ENCODE results near the gene MTREX. TPM values are rescaled to one million over a fixed set of nuclear protein-coding genes. Genes with fewer than 3 reads are reported as not detected.

MTREX gene
- polyA plus RNA-seq, 1 experiment = 61.7 TPM

- H3K27ac ChIP-seq (ENCODE audit: low read depth, low read length) = no peak overlapping the region
- H3K4me3 ChIP-seq (ENCODE audit: low read depth, low read length) = no peak overlapping the region
- no peak for DNase-seq (ENCODE audit: low read depth, low spot score)
- H3K9me3 ChIP-seq (ENCODE audit: control insufficient read depth, insufficient read depth, low read length) = peaks cover 20% of the 10 kb centered on the region
- no peak for TF ChIP-seq CTCF (IDR thresholded peaks at IDR 0.05; ENCODE audit: low read depth, low read length)
- ChIA-PET CTCF (no interaction called here), POLR2A (interaction anchor here (0.6 kb wide), 1 partner anchor 387 kb away, joined by 3 read pairs; no protein-coding TSS in a partner anchor)
- H3K27me3 ChIP-seq (ENCODE audit: control insufficient read depth, insufficient read depth, low read length) = no peaks in the 10 kb centered on the region
Observed at GRCh38 chr5:55429221-55429612, 121.4 kb downstream of the MTREX start.

- H3K27ac ChIP-seq (ENCODE audit: low read depth, low read length) = no peak overlapping the region
- H3K9me3 ChIP-seq (ENCODE audit: control insufficient read depth, insufficient read depth, low read length) = peaks cover 20% of the 10 kb centered on the region
- CTCF ChIA-PET = no interaction called here
- DNase-seq (ENCODE audit: low read depth, low spot score) = no peak
- no peak overlapping the region for H3K4me3 ChIP-seq (ENCODE audit: low read depth, low read length)
- TF ChIP-seq CTCF (IDR thresholded peaks at IDR 0.05; ENCODE audit: low read depth, low read length) = no peak
- no peaks in the 10 kb centered on the region for H3K27me3 ChIP-seq (ENCODE audit: control insufficient read depth, insufficient read depth, low read length)
- POLR2A ChIA-PET = no interaction called here
Observed at GRCh38 chr5:55429613-55430253, 121.9 kb downstream of the MTREX start.

- peaks cover 20% of the 10 kb centered on the region for H3K9me3 ChIP-seq (ENCODE audit: control insufficient read depth, insufficient read depth, low read length)
- ChIA-PET POLR2A (interaction anchor here (0.7 kb wide), 1 partner anchor 74 kb away, joined by 12 read pairs; no protein-coding TSS in a partner anchor), CTCF (interaction anchor here (0.7 kb wide), 1 partner anchor 55 kb away, joined by 3 read pairs; no protein-coding TSS in a partner anchor)
- TF ChIP-seq CTCF (IDR thresholded peaks at IDR 0.05; ENCODE audit: low read depth, low read length) = no peak
- no peak overlapping the region for H3K27ac ChIP-seq (ENCODE audit: low read depth, low read length)
- no peak for DNase-seq (ENCODE audit: low read depth, low spot score)
- H3K4me3 ChIP-seq (ENCODE audit: low read depth, low read length) = no peak overlapping the region
- H3K27me3 ChIP-seq (ENCODE audit: control insufficient read depth, insufficient read depth, low read length) = no peaks in the 10 kb centered on the region
Observed at GRCh38 chr5:55432549-55432948, 124.8 kb downstream of the MTREX start.

GRCh38 chr5:55437452-55437851 is 129.7 kb downstream of the MTREX start:
- POLR2A ChIA-PET = interaction anchor here (0.5 kb wide), 1 partner anchor 44 kb away, joined by 3 read pairs; no protein-coding TSS in a partner anchor
- CTCF ChIA-PET = interaction anchor here (0.7 kb wide), 1 partner anchor 10 kb away, joined by 3 read pairs; no protein-coding TSS in a partner anchor
- TF ChIP-seq CTCF (IDR thresholded peaks at IDR 0.05; ENCODE audit: low read depth, low read length) = no peak
- H3K9me3 ChIP-seq (ENCODE audit: control insufficient read depth, insufficient read depth, low read length) = peaks cover 10% of the 10 kb centered on the region
- H3K27me3 ChIP-seq (ENCODE audit: control insufficient read depth, insufficient read depth, low read length) = no peaks in the 10 kb centered on the region
- no peak for DNase-seq (ENCODE audit: low read depth, low spot score)
- no peak overlapping the region for H3K4me3 ChIP-seq (ENCODE audit: low read depth, low read length)
- H3K27ac ChIP-seq (ENCODE audit: low read depth, low read length) = peak overlapping the region; percentile 33

- H3K27me3 ChIP-seq (ENCODE audit: control insufficient read depth, insufficient read depth, low read length) = no peaks in the 10 kb centered on the region
- ChIA-PET POLR2A (interaction anchor here (0.5 kb wide), 1 partner anchor 44 kb away, joined by 3 read pairs; no protein-coding TSS in a partner anchor), CTCF (no interaction called here)
- no peak overlapping the region for H3K4me3 ChIP-seq (ENCODE audit: low read depth, low read length)
- peaks cover 10% of the 10 kb centered on the region for H3K9me3 ChIP-seq (ENCODE audit: control insufficient read depth, insufficient read depth, low read length)
- TF ChIP-seq CTCF (IDR thresholded peaks at IDR 0.05; ENCODE audit: low read depth, low read length) = no peak
- DNase-seq (ENCODE audit: low read depth, low spot score) = no peak
- peak overlapping the region; percentile 84 for H3K27ac ChIP-seq (ENCODE audit: low read depth, low read length)
Observed at GRCh38 chr5:55437859-55438206, 130.0 kb downstream of the MTREX start.
